Activated CD4-positive, alpha-beta T cell treated with anti-CD3 and anti-CD28 coated beads for 36 hours (primary cell): ENCODE measurements around the gene DCAF7. TPM values are rescaled to one million over a fixed set of nuclear protein-coding genes. Genes with fewer than 3 reads are reported as not detected.

Experiments
- ATAC-seq: fragments of 200-7000 bp; cut with Tn5 transposase; one replicate; pipeline ENCODE4 v1.10.0; 2021; ENCODE audit warnings: mild to moderate bottlenecking, moderate library complexity
- CTCF ChIA-PET: fragments of 350-600 bp; sonication (Branson Sonifier 250); formaldehyde crosslinking; loops from one replicate; lab custom pipeline; 2021; ENCODE audit warnings: antibody characterized with exemption; lab: Charles Lee
- POLR2A ChIA-PET: fragments of 350-600 bp; sonication (Branson Sonifier 250); formaldehyde crosslinking; loops from one replicate; lab custom pipeline; 2021; ENCODE audit warnings: antibody characterized with exemption, inconsistent platforms; lab: Charles Lee
- DNase-seq: peaks from one replicate; pipeline ENCODE4 v3.0.0-alpha.2; 2020
- H3K27ac Mint-ChIP-seq: one replicate; pipeline ENCODE4 v1.8.0; 2021; ENCODE audit warnings: mixed read lengths
- H3K27me3 Mint-ChIP-seq: one replicate; pipeline ENCODE4 v1.8.0; 2021; ENCODE audit warnings: mixed read lengths
- H3K36me3 Mint-ChIP-seq: one replicate; pipeline ENCODE4 v1.8.0; 2021; ENCODE audit warnings: low read depth, mixed read lengths
- H3K4me1 Mint-ChIP-seq: one replicate; pipeline ENCODE4 v1.8.0; 2021; ENCODE audit warnings: mixed read lengths
- H3K4me3 Mint-ChIP-seq: one replicate; pipeline ENCODE4 v1.8.0; 2021; ENCODE audit warnings: mild to moderate bottlenecking, moderate library complexity, mixed read lengths
- H3K9me3 Mint-ChIP-seq: one replicate; pipeline ENCODE4 v1.8.0; 2021; ENCODE audit warnings: low read depth, mixed read lengths
- intact Hi-C, 2 experiments: fragments of 100-400 bp; cut with DNase I in 1 of 2; cut with micrococcal nuclease in 1 of 2; formaldehyde crosslinking; loops; one replicate each; pipeline versions ENCODE4 v1.14.2 to v1.15.1; 2022 to 2024; cut with DNase I, micrococcal nuclease
- total RNA-seq, 2 experiments: library from RNA; stranded (reverse); gene quantifications; one replicate each; pipeline ENCODE4 v1.2.3, GENCODE V29; 2021

Gene DCAF7
- total RNA-seq, 2 experiments from 2014 or later = 106 to 117 TPM

DNA sequence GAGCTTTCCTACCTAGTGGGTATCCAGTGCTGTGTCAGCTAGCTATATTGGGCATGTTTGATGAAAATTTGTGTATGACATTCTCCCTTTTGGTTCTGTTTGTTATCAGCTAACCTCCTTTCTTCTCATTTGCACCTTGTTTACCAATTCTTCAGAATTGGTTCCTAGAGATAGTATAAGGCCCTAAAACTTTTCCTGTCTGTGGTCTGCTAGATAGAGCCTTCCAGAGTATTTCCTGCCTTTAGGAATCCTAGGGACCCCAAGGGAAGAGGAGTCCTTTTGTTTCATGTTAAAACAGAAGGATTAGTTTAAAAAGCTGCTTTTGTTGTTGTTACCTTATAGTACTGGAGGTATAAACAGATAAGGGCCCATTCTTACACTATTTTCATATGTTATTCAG, 83.5 kb downstream of the DCAF7 start:
- no peak for DNase-seq
- no peak overlapping the region for H3K27ac Mint-ChIP-seq

DNA sequence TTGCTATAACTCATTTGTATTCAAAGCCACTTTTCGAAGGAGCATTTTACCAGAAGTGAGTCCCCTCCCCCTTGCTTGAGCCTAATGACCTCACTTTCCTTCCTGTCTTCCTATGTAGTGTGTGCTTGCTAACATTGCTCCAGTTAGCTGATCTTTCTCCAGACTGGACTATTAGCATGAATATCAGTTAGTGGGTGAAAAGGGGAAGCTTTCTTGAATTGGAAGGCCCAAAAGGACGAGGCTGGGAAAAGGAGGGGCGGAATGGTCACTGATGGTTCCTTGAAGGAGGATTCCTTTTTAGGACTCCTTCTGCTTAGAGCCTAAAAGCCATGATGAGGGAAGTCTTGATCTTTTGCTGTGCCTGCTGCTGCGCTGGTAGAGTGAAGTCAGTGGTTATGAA, 83.9 kb downstream of the DCAF7 start:
- intact Hi-C loops = no loop called here
- CTCF ChIA-PET = interaction anchor here (0.6 to 2.7 kb wide), 6 partner anchors 10 to 913 kb away, joined by 3 to 16 read pairs (median 4); partner anchors contain the start of gene MAP3K3
- no peak overlapping the region for H3K4me3 Mint-ChIP-seq
- no peaks in the 10 kb centered on the region for H3K27me3 Mint-ChIP-seq
- H3K9me3 Mint-ChIP-seq = no peaks in the 10 kb centered on the region
- H3K4me1 Mint-ChIP-seq = peaks cover 20% of the 10 kb centered on the region
- DNase-seq (no peak), ATAC-seq (peak; percentile 19)
- peaks cover 29% of the 10 kb centered on the region for H3K36me3 Mint-ChIP-seq
- POLR2A ChIA-PET = no interaction called here
- H3K27ac Mint-ChIP-seq = peak overlapping the region; percentile 73

More for the DNA sequence above, 83.5 kb downstream of the DCAF7 start:
- ChIA-PET POLR2A (interaction anchor here (0.7 kb wide), 1 partner anchor 43 kb away, joined by 7 read pairs; no protein-coding TSS in a partner anchor), CTCF (interaction anchor here (0.6 to 1.4 kb wide), 10 partner anchors 9 to 913 kb away, joined by 3 to 4 read pairs (median 4); partner anchors contain the start of gene MAP3K3)
- Mint-ChIP-seq H3K27me3 (no peaks in the 10 kb centered on the region), H3K9me3 (no peaks in the 10 kb centered on the region), H3K4me3 (no peak overlapping the region), H3K4me1 (peaks cover 16% of the 10 kb centered on the region), H3K36me3 (peaks cover 29% of the 10 kb centered on the region)
- intact Hi-C loops = no loop called here
- no peak for ATAC-seq

DNA sequence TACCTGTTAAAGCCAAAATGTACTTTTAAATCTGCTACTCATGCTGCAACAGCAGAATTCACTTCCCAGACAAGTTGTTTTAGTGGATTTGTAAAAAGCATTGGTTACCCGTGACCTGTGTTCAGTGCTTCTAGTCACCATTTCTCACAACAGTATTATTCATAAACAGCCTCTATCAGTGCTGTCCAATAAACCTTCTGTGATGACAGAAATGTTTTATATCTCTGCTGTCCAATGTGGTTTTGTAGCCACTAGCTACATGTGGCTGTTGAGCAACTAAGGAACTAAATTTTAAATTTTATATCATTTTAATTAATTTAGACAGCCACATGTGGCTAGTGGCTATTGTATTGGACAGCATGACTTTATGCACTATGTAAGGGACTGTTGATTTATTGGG, 84.5 kb downstream of the DCAF7 start:
- H3K4me1 Mint-ChIP-seq = peaks cover 21% of the 10 kb centered on the region
- H3K27me3 Mint-ChIP-seq = no peaks in the 10 kb centered on the region
- intact Hi-C loops = no loop called here
- peaks cover 29% of the 10 kb centered on the region for H3K36me3 Mint-ChIP-seq
- POLR2A ChIA-PET = no interaction called here
- DNase-seq = no peak
- H3K27ac Mint-ChIP-seq = no peak overlapping the region
- CTCF ChIA-PET = interaction anchor here (0.7 to 2.7 kb wide), 3 partner anchors 16 to 209 kb away, joined by 4 to 16 read pairs (median 4); no protein-coding TSS in a partner anchor
- no peak for ATAC-seq
- H3K9me3 Mint-ChIP-seq = no peaks in the 10 kb centered on the region
- H3K4me3 Mint-ChIP-seq = no peak overlapping the region

DNA sequence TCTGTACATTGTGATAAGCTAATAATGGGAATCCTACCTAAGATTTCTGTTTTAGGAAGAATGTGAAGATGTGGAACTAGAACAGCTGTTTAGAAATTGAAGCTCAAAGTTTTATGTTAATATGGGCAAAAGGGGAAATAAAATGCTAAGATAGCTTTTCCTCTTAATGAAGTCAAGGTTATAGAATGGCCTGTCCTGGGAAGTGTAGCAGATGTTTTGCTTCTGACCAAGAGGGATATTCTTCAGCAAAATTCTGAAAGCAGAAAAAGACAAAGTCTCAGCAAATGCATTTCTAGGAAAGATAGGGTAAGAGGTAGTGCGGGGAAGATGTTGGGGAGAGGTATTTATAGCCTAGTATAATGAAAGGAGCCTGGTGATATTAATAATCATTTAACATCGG, 85.0 kb downstream of the DCAF7 start:
- no peak overlapping the region for H3K27ac Mint-ChIP-seq
- intact Hi-C loops = no loop called here
- H3K9me3 Mint-ChIP-seq = no peaks in the 10 kb centered on the region
- ChIA-PET POLR2A (no interaction called here), CTCF (interaction anchor here (0.7 to 3.8 kb wide), 5 partner anchors 9 to 210 kb away, joined by 3 to 16 read pairs (median 4); no protein-coding TSS in a partner anchor)
- no peak overlapping the region for H3K4me3 Mint-ChIP-seq
- no peak for DNase-seq
- no peak for ATAC-seq
- no peaks in the 10 kb centered on the region for H3K27me3 Mint-ChIP-seq
- H3K36me3 Mint-ChIP-seq = peaks cover 29% of the 10 kb centered on the region
- peaks cover 21% of the 10 kb centered on the region for H3K4me1 Mint-ChIP-seq

DNA sequence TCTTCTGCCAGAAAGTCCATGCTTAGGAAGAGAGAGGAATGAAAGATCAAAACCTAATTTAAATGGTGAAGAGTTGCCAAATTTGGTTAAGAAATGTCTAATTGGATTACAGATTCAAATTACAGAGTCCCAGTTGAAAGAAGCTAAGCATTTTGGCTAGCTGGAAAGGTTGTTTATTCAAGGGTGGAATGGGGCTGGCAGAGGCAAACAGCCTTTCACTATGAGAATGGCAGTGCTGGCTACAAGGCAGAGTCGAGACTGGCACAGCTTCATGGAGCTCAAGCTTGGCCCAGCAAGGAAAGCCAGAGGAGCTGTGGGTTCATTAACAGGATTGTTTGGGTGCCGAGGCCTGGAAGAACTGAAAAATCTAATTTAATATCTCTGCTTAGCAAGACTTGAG, 85.5 kb downstream of the DCAF7 start:
- ChIA-PET CTCF (interaction anchor here (0.7 to 3.8 kb wide), 6 partner anchors 9 to 210 kb away, joined by 3 to 16 read pairs (median 6); no protein-coding TSS in a partner anchor), POLR2A (interaction anchor here (0.6 kb wide), 1 partner anchor 59 kb away, joined by 4 read pairs; no protein-coding TSS in a partner anchor)
- H3K4me3 Mint-ChIP-seq = no peak overlapping the region
- DNase-seq (no peak), ATAC-seq (no peak)
- no peaks in the 10 kb centered on the region for H3K27me3 Mint-ChIP-seq
- intact Hi-C loops = no loop called here
- H3K27ac Mint-ChIP-seq = no peak overlapping the region
- peaks cover 29% of the 10 kb centered on the region for H3K36me3 Mint-ChIP-seq
- H3K4me1 Mint-ChIP-seq = peaks cover 19% of the 10 kb centered on the region
- H3K9me3 Mint-ChIP-seq = no peaks in the 10 kb centered on the region

DNA sequence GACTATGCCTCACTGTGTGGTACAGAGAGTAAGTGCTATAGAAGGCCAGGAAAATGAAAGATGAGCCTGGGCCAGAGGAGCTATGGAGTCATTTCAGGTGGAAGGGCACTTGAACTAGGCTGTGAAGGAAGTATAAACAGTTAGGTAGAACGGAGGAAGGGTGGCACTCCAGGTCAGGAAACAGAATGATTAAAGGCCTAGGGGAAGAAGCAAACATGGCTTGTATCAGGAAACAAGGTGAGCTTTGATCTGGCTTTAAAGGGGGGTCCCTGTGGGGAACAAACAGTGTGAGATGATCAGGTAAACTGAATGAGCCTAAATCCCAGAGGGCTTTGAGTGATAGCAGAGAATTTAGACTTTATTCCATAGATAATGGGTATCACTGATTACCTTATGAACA, 88.8 kb downstream of the DCAF7 start:
- CTCF ChIA-PET = interaction anchor here (0.9 to 3.8 kb wide), 3 partner anchors 10 to 37 kb away, joined by 3 to 12 read pairs (median 5); no protein-coding TSS in a partner anchor
- no peak overlapping the region for H3K27ac Mint-ChIP-seq
- H3K27me3 Mint-ChIP-seq = no peaks in the 10 kb centered on the region
- no peak for DNase-seq
- no peak for ATAC-seq
- H3K9me3 Mint-ChIP-seq = no peaks in the 10 kb centered on the region
- H3K4me3 Mint-ChIP-seq = no peak overlapping the region
- POLR2A ChIA-PET = no interaction called here
- H3K36me3 Mint-ChIP-seq = peaks cover 22% of the 10 kb centered on the region
- intact Hi-C loops = no loop called here
- H3K4me1 Mint-ChIP-seq = peaks cover 11% of the 10 kb centered on the region

DNA sequence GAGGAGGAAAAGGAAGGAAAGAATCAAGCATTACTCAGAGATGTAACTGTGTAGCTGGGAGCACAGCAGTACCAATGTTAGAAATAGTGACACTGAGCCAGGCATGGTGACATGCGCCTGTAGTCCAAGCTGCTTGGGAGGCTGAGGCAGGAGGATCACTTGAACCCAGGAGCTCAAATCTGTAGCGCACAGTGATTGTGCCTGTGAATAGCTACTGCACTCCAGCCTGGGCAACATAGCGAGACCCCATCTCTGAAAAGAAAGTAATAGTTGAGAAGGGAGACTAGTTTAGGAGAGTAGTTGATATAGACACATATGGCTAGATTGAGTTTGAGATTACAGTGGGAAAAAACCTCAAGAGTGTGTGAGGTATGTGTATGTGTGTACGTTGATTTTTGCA, 89.8 kb downstream of the DCAF7 start:
- ChIA-PET CTCF (interaction anchor here (0.9 to 1.1 kb wide), 2 partner anchors 11 to 36 kb away, joined by 3 to 5 read pairs; no protein-coding TSS in a partner anchor), POLR2A (no interaction called here)
- intact Hi-C loops = no loop called here
- H3K4me3 Mint-ChIP-seq = no peak overlapping the region
- DNase-seq = no peak
- H3K27ac Mint-ChIP-seq = no peak overlapping the region
- H3K27me3 Mint-ChIP-seq = no peaks in the 10 kb centered on the region
- ATAC-seq = no peak
- peaks cover 9% of the 10 kb centered on the region for H3K4me1 Mint-ChIP-seq
- H3K9me3 Mint-ChIP-seq = no peaks in the 10 kb centered on the region
- peaks cover 14% of the 10 kb centered on the region for H3K36me3 Mint-ChIP-seq

DNA sequence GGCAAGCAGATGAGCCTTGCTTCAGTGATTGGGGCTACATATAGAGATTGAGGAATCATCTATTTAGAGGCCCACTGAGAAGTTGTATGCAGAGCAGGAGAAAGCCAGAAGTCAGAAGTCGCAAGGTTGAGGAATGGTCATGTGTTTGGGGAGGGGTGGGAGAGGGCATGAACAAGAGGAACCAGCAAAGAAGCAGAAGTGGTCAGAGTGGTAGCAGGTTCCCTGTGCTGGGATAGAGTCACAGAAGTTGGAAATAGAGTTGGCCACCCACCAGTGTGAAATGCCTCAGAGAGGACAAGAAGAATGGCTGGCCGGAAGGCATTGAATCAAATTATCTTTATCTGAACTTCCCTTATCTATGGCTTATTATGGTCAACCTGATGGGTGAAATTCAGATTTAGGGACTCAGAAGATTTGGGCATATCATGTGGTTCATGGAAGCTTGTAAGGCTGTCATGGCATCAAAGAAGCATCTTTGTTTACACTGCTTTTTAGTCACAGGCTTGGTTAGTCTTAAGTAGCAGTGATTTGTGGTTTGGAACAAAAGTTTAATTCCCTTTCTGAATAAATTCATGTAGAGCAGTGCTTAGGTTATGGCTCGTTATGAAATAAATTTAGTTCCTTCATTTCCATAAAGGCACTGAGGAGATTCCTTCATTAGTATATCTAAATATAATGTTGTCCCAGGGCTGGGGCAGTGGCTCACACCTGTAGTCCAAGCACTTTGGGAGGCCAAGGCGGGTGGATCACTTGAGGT, 91.6 kb downstream of the DCAF7 start:
- no peaks in the 10 kb centered on the region for H3K36me3 Mint-ChIP-seq
- ATAC-seq (no peak), DNase-seq (no peak)
- ChIA-PET CTCF (interaction anchor here (1.0 kb wide), 1 partner anchor 216 kb away, joined by 3 read pairs; no protein-coding TSS in a partner anchor), POLR2A (no interaction called here)
- intact Hi-C loops = no loop called here
- peaks cover 15% of the 10 kb centered on the region for H3K4me1 Mint-ChIP-seq
- H3K27ac Mint-ChIP-seq = no peak overlapping the region
- H3K9me3 Mint-ChIP-seq = no peaks in the 10 kb centered on the region
- H3K27me3 Mint-ChIP-seq = no peaks in the 10 kb centered on the region
- H3K4me3 Mint-ChIP-seq = no peak overlapping the region

Other genes with a start within 250 kb of the DCAF7 start
- gene CYB561, start 104.2 kb upstream of the DCAF7 start, total RNA-seq = 1 to 10 TPM; 2.5 to 3.0 TPM
- gene ACE, start 73.4 kb upstream of the DCAF7 start, total RNA-seq = under 1 TPM; 0.26 to 0.46 TPM
- gene KCNH6, start 27.1 kb upstream of the DCAF7 start, total RNA-seq = not detected
- gene TACO1, start 50.4 kb downstream of the DCAF7 start, total RNA-seq = 10 to 100 TPM; 25.7 to 29.2 TPM
- gene MAP3K3, start 71.9 kb downstream of the DCAF7 start, total RNA-seq = 10 to 100 TPM; 22.4 to 22.9 TPM
- gene LIMD2, start 149.6 kb downstream of the DCAF7 start, total RNA-seq = 100 to 1,000 TPM; 119 to 127 TPM
- gene STRADA, start 191.3 kb downstream of the DCAF7 start, total RNA-seq = 10 to 100 TPM; 51.0 to 53.6 TPM
- 10 to 100 TPM; 76.9 to 82.3 TPM for gene CCDC47, start 223.1 kb downstream of the DCAF7 start, total RNA-seq
- 100 to 1,000 TPM; 109 to 173 TPM for gene DDX42, start 223.7 kb downstream of the DCAF7 start, total RNA-seq